H1 (cell line): ENCODE results near the gene ADAM23. TPM values are rescaled to one million over a fixed set of nuclear protein-coding genes. Genes with fewer than 3 reads are reported as not detected.

ENCODE experiments used
- CTCF ChIA-PET: fragments of 300-600 bp; sonication (Branson Sonifier 250); formaldehyde crosslinking; loops from one replicate; lab custom pipeline; 2021; ENCODE audit not compliant: partially characterized antibody; lab: Charles Lee
- POLR2A ChIA-PET: fragments of 300-600 bp; sonication (Branson Sonifier 250); formaldehyde crosslinking; loops from one replicate; lab custom pipeline; 2021; ENCODE audit warnings: inconsistent platforms; ENCODE audit not compliant: partially characterized antibody; lab: Charles Lee
- DNase-seq, 2 experiments: peaks; one replicate each; pipeline versions ENCODE4 v3.0.0 to v3.0.0-alpha.2; 2010 to 2022; ENCODE audit warnings: low spot score in 2 of 2, low read depth in 1 of 2, mixed read lengths in 1 of 2
- FAIRE-seq: peaks from 2 replicates; lab custom pipeline; 2011; peaks lifted over from hg19 to GRCh38; lab: Jason Lieb, UNC
- H2AFZ ChIP-seq: 2 replicates; pipeline ENCODE4 v1.8.1; 2012; ENCODE audit warnings: low read length, inconsistent platforms
- H2AK5ac ChIP-seq: 2 replicates; pipeline ENCODE4 v1.6.1; 2013; ENCODE audit warnings: low read depth, low read length
- H2BK120ac ChIP-seq: replicated peaks from 2 replicates; pipeline ENCODE3; 2013; ENCODE audit warnings: low read depth, low read length, inconsistent platforms
- H2BK12ac ChIP-seq: 2 replicates; pipeline ENCODE4 v1.6.1; 2013; ENCODE audit warnings: low read depth, low read length
- H2BK15ac ChIP-seq: 2 replicates; pipeline ENCODE4 v1.6.1; 2013; ENCODE audit warnings: low read length
- H2BK20ac ChIP-seq: 2 replicates; pipeline ENCODE4 v1.6.1; 2013; ENCODE audit warnings: low read length
- H2BK5ac ChIP-seq: 2 replicates; pipeline ENCODE4 v1.6.1; 2013; ENCODE audit warnings: low read depth, low read length
- H3K14ac ChIP-seq: 2 replicates; pipeline ENCODE4 v1.6.1; 2013; ENCODE audit warnings: inconsistent platforms; ENCODE audit not compliant: insufficient read length
- H3K18ac ChIP-seq: 2 replicates; pipeline ENCODE4 v1.6.1; 2013; ENCODE audit warnings: low read length; ENCODE audit errors: extremely low read depth
- H3K23ac ChIP-seq: 2 replicates; pipeline ENCODE4 v1.6.1; 2013; ENCODE audit warnings: inconsistent platforms; ENCODE audit not compliant: insufficient read length
- H3K23me2 ChIP-seq: 2 replicates; pipeline ENCODE4 v1.6.1; 2013; ENCODE audit warnings: low read depth, low read length
- H3K27ac ChIP-seq: 2 replicates; pipeline ENCODE4 v1.6.1; 2011; ENCODE audit warnings: low read depth, low read length, inconsistent platforms
- H3K27me3 ChIP-seq, 4 experiments: replicated peaks in 1 of 4; 1 replicate in 1 of 4; 2 replicates in 3 of 4; pipeline versions ENCODE4 v1.6.1 to v1.8.1; 2011 to 2013; ENCODE audit warnings: low read length in 3 of 4, mild to moderate bottlenecking in 3 of 4, inconsistent platforms in 2 of 4, mixed read lengths in 2 of 4, moderate library complexity in 1 of 4; ENCODE audit not compliant: control insufficient read depth in 3 of 4, insufficient read depth in 3 of 4; ENCODE audit errors: extremely low read depth in 1 of 4
- H3K36me3 ChIP-seq, 4 experiments: 2 replicates each; pipeline versions ENCODE4 v1.6.1 to v1.8.1; 2011 to 2013; ENCODE audit warnings: mild to moderate bottlenecking in 4 of 4, low read length in 3 of 4, moderate library complexity in 2 of 4, control low read depth in 1 of 4, inconsistent platforms in 1 of 4; ENCODE audit not compliant: insufficient read depth in 4 of 4, control insufficient read depth in 2 of 4
- H3K4ac ChIP-seq: replicated peaks from 2 replicates; pipeline ENCODE3; 2013; ENCODE audit warnings: low read length, low read depth, mixed read lengths, inconsistent platforms; ENCODE audit not compliant: insufficient read length
- H3K4me1 ChIP-seq, 4 experiments: replicated peaks in 1 of 4; 1 replicate in 1 of 4; 2 replicates in 3 of 4; pipeline versions ENCODE4 v1.6.1 to v1.8.1; 2011 to 2013; ENCODE audit warnings: low read length in 3 of 4, inconsistent platforms in 2 of 4, mixed read lengths in 1 of 4; ENCODE audit not compliant: insufficient read depth in 4 of 4, control insufficient read depth in 3 of 4
- H3K4me2 ChIP-seq, 2 experiments: 2 replicates each; pipeline versions ENCODE4 v1.6.1 to v1.8.1; 2011 to 2013; ENCODE audit warnings: low read depth in 2 of 2, low read length in 2 of 2, control low read depth in 1 of 2, inconsistent platforms in 1 of 2, mild to moderate bottlenecking in 1 of 2; ENCODE audit not compliant: insufficient read depth in 1 of 2
- H3K4me3 ChIP-seq, 4 experiments: fragments of 200-600, 300-600 bp in 1 of 4; sonication (generic), shearing (Covaris generic), sonication (Bioruptor Twin) in 1 of 4; 2 replicates each; pipeline versions ENCODE4 v1.5.1 to v1.8.1; 2011 to 2016; ENCODE audit warnings: low read length in 4 of 4, low read depth in 3 of 4, control low read depth in 2 of 4, inconsistent platforms in 2 of 4, mild to moderate bottlenecking in 2 of 4, mixed read lengths in 1 of 4, moderate library complexity in 1 of 4; ENCODE audit not compliant: insufficient read depth in 2 of 4; ENCODE audit errors: extremely low read depth in 1 of 4
- H3K56ac ChIP-seq: replicated peaks from 2 replicates; pipeline ENCODE3; 2013; ENCODE audit warnings: low read depth, mild to moderate bottlenecking, mixed read lengths, low read length, inconsistent platforms; ENCODE audit not compliant: insufficient read length
- H3K79me1 ChIP-seq: 2 replicates; pipeline ENCODE4 v1.6.1; 2013; ENCODE audit warnings: low read depth, low read length, control low read depth
- H3K79me2 ChIP-seq, 2 experiments: 2 replicates each; pipeline versions ENCODE4 v1.6.1 to v1.8.1; 2012 to 2013; ENCODE audit warnings: low read length in 2 of 2, mild to moderate bottlenecking in 2 of 2, inconsistent platforms in 1 of 2; ENCODE audit not compliant: insufficient read depth in 2 of 2, control insufficient read depth in 1 of 2
- H3K9ac ChIP-seq, 4 experiments: replicated peaks in 1 of 4; 1 replicate in 1 of 4; 2 replicates in 3 of 4; pipeline versions ENCODE4 v1.6.1 to v1.8.1; 2011 to 2013; ENCODE audit warnings: low read depth in 3 of 4, low read length in 3 of 4, control low read depth in 2 of 4, mild to moderate bottlenecking in 2 of 4, moderate library complexity in 2 of 4, inconsistent platforms in 1 of 4; ENCODE audit errors: extremely low read depth in 1 of 4
- H3K9me3 ChIP-seq, 2 experiments: 2 replicates each; pipeline versions ENCODE4 v1.6.1 to v1.8.1; 2012 to 2013; ENCODE audit warnings: mild to moderate bottlenecking in 2 of 2, moderate library complexity in 2 of 2, control low read depth in 1 of 2, inconsistent platforms in 1 of 2, low read depth in 1 of 2, low read length in 1 of 2, mixed read lengths in 1 of 2; ENCODE audit not compliant: insufficient read depth in 2 of 2
- H4K20me1 ChIP-seq, 2 experiments: replicated peaks in 1 of 2; 2 replicates each; pipeline versions ENCODE3 to v1.8.1; 2011 to 2013; ENCODE audit warnings: inconsistent platforms in 2 of 2, low read length in 2 of 2, mild to moderate bottlenecking in 1 of 2; ENCODE audit not compliant: insufficient read depth in 2 of 2, control insufficient read depth in 1 of 2
- H4K5ac ChIP-seq: 2 replicates; pipeline ENCODE4 v1.6.1; 2013; ENCODE audit warnings: low read length, low read depth, mixed read lengths, inconsistent platforms; ENCODE audit not compliant: insufficient read length
- H4K8ac ChIP-seq: 2 replicates; pipeline ENCODE4 v1.8.0; 2013; ENCODE audit warnings: mild to moderate bottlenecking, moderate library complexity, low read length, inconsistent platforms; ENCODE audit not compliant: insufficient read depth; ENCODE audit errors: extremely low read depth
- H4K91ac ChIP-seq: replicated peaks from 2 replicates; pipeline ENCODE3; 2013; ENCODE audit warnings: low read length, mixed read lengths, inconsistent platforms; ENCODE audit not compliant: insufficient read length
- CTBP2 ChIP-seq: IDR thresholded peaks from 2 replicates; pipeline ENCODE4 v1.7.0; 2011; ENCODE audit warnings: borderline replicate concordance, mild to moderate bottlenecking, moderate library complexity, mixed read lengths, low read length; ENCODE audit not compliant: insufficient read depth, insufficient read length
- MAFK ChIP-seq: IDR thresholded peaks from 2 replicates; pipeline ENCODE4 v1.6.1; 2012; ENCODE audit warnings: low read depth, mild to moderate bottlenecking, improper control_type of control experiment, low read length
- WGBS, 2 experiments: shearing (Covaris generic) in 1 of 2; methylation state at CpG; one replicate each; pipeline versions ENCODE4 v1.1.6 to v1.1.7; 2013 to 2015; ENCODE audit warnings: low lambda C conversion rate in 2 of 2, mixed read lengths in 2 of 2, inconsistent platforms in 1 of 2, low coverage in 1 of 2, missing lambda C conversion rate in 1 of 2; ENCODE audit not compliant: insufficient replicate concordance in 2 of 2, insufficient coverage in 1 of 2, insufficient read length in 1 of 2; ENCODE audit errors: extremely low coverage in 1 of 2, missing lambda C conversion rate in 1 of 2; 5-methylcytosine and 5-hydroxymethylcytosine counted together
- polyA plus RNA-seq, 7 experiments: library from polyadenylated mRNA; depleted of rRNA in 3 of 7; stranded (reverse) in 5 of 7; unstranded in 2 of 7; fragments of >200 nt in 5 of 7; fragments of 200-250 nt in 2 of 7; gene quantifications; 1 replicate in 5 of 7; 2 replicates in 1 of 7; 4 replicates in 1 of 7; pipeline versions ENCODE4 v1.2.1 to v1.2.3, GENCODE V29; 2011 to 2013; ENCODE audit warnings: missing spikeins in 2 of 7, mixed read lengths in 2 of 7
- total RNA-seq: library from RNA; stranded (reverse); fragmentation: NEBNext Ultra II Directional; extraction: Animal tissue kit (Norgen Biotek cat#: 25700); gene quantifications from 2 replicates; pipeline ENCODE4 v1.2.1, GENCODE V29; 2021

ADAM23 gene
- total and polyA plus RNA-seq, 2 of the 8 experiments (the other 6 are each of a cell fraction or from before 2014, with no cell fraction given) = 9.9 to 20.8 TPM

- H3K36me3 ChIP-seq = no peaks in the 10 kb centered on the region
- no peaks in the 10 kb centered on the region for H3K9me3 ChIP-seq
- CTCF ChIA-PET = no interaction called here
- no peak overlapping the region for H3K4me2 ChIP-seq
- H3K23me2 ChIP-seq = peaks cover 4% of the 10 kb centered on the region; the same call in 1 of the 2 replicates
- no peak overlapping the region for H4K91ac ChIP-seq
- H3K79me1 ChIP-seq = no peaks in the 10 kb centered on the region
- no peak overlapping the region for H2BK12ac ChIP-seq
- no peak overlapping the region for H2AK5ac ChIP-seq
- no peak overlapping the region for H4K8ac ChIP-seq
- DNase-seq = no peak
- H4K20me1 ChIP-seq = no peaks in the 10 kb centered on the region
- no peak overlapping the region for H2BK15ac ChIP-seq
- no peak overlapping the region for H3K4ac ChIP-seq
- TF ChIP-seq CTBP2 = no peak
- 0 out of 2 replicates have a peak, but pooled peaks have one; percentile 60 for TF ChIP-seq MAFK
- TF ChIP-seq, all 59 proteins: peak for 1
- Histone ChIP-seq H3K9ac (no peak overlapping the region), H2BK120ac (no peak overlapping the region), H3K27ac (no peak overlapping the region), H3K27me3 (peaks cover 4 to 7% (median 5%) of the 10 kb centered on the region in 4 experiments; a peak in 4 of 7 replicates), H3K79me2 (no peaks in the 10 kb centered on the region), H4K5ac (no peak overlapping the region), H3K4me1 (peaks cover 0 to 10% (median 3%) of the 10 kb centered on the region in 4 experiments; a peak in 5 of 7 replicates), H2BK5ac (no peak overlapping the region), H2BK20ac (no peak overlapping the region), H3K14ac (no peak overlapping the region), H3K4me3 (no peak overlapping the region), H3K18ac (no peak overlapping the region), H3K23ac (no peak overlapping the region), H3K56ac (no peak overlapping the region), H2AFZ (no peak overlapping the region)
- POLR2A ChIA-PET = no interaction called here
- WGBS, 2 experiments = 60% methylated on average over 5 of the region's 5 CpGs; no CpG with 5 or more reads in 1 of the 2 experiments
- no peak for FAIRE-seq
Measured at GRCh38 chr2:206438196-206438724, 5.1 kb upstream of the ADAM23 start.
